ENCODE measurements around the gene NHSL2. TPM values are rescaled to one million over a fixed set of nuclear protein-coding genes. Genes with fewer than 3 reads are reported as not detected.
"Not testable (repeated sequence)": the region's sequence is repeated elsewhere in the genome, so short reads cannot be mapped to it uniquely, and the experiment has no call there.

NHSL2 gene
- polyA plus RNA-seq, 2 donors: 0.41 to 0.51 TPM

GRCh38 chrX:72143609-72143907 is 232.9 kb downstream of the NHSL2 start:
- Histone ChIP-seq H3K4me3 (ENCODE audit: low read depth in 1 of 2, low read length in 2 of 2) (no peak overlapping the region), H3K27me3 (ENCODE audit: control insufficient read depth in 1 of 2, insufficient read depth in 2 of 2, low read length in 2 of 2) (peaks cover 0 to 4% of the 10 kb centered on the region in 2 donors), H3K36me3 (ENCODE audit: control insufficient read depth in 2 of 2, insufficient read depth in 2 of 2, low read length in 1 of 2) (no peaks in the 10 kb centered on the region), H3K27ac (ENCODE audit: low read depth in 2 of 2, low read length in 1 of 2) (no peak overlapping the region), H3K4me1 (ENCODE audit: control insufficient read depth in 2 of 2, insufficient read depth in 2 of 2, low read length in 1 of 2) (no peaks in the 10 kb centered on the region), H3K9me3 (ENCODE audit: control insufficient read depth in 2 of 2, insufficient read depth in 1 of 2, low read depth in 1 of 2, low read length in 1 of 2) (no peaks in the 10 kb centered on the region)
- WGBS, 2 donors: 64 to 66% methylated on average over 2 of the region's 2 CpGs

- H3K9me3 ChIP-seq (ENCODE audit: control insufficient read depth in 2 of 2, insufficient read depth in 1 of 2, low read depth in 1 of 2, low read length in 1 of 2): no peaks in the 10 kb centered on the region
- peaks cover 0 to 4% of the 10 kb centered on the region in 2 donors for H3K27me3 ChIP-seq (ENCODE audit: control insufficient read depth in 1 of 2, insufficient read depth in 2 of 2, low read length in 2 of 2)
- no peak overlapping the region for H3K4me3 ChIP-seq (ENCODE audit: low read depth in 1 of 2, low read length in 2 of 2)
- H3K36me3 ChIP-seq (ENCODE audit: control insufficient read depth in 2 of 2, insufficient read depth in 2 of 2, low read length in 1 of 2): no peaks in the 10 kb centered on the region
- H3K4me1 ChIP-seq (ENCODE audit: control insufficient read depth in 2 of 2, insufficient read depth in 2 of 2, low read length in 1 of 2): no peaks in the 10 kb centered on the region
- WGBS, 2 donors: 37 to 43% methylated on average over 2 of the region's 2 CpGs
- H3K27ac ChIP-seq (ENCODE audit: low read depth in 2 of 2, low read length in 1 of 2): no peak overlapping the region
These were observed 234.5 kb downstream of the NHSL2 start for GRCh38 chrX:72145181-72145580.

GRCh38 chrX:72146527-72146926 is 235.9 kb downstream of the NHSL2 start:
- 54 to 86% methylated on average over 2 of the region's 2 CpGs for WGBS, 2 donors
- Histone ChIP-seq H3K36me3 (ENCODE audit: control insufficient read depth in 2 of 2, insufficient read depth in 2 of 2, low read length in 1 of 2) (no peaks in the 10 kb centered on the region), H3K27me3 (ENCODE audit: control insufficient read depth in 1 of 2, insufficient read depth in 2 of 2, low read length in 2 of 2) (peaks cover 0 to 4% of the 10 kb centered on the region in 2 donors), H3K9me3 (ENCODE audit: control insufficient read depth in 2 of 2, insufficient read depth in 1 of 2, low read depth in 1 of 2, low read length in 1 of 2) (no peaks in the 10 kb centered on the region), H3K27ac (ENCODE audit: low read depth in 2 of 2, low read length in 1 of 2) (no peak overlapping the region), H3K4me1 (ENCODE audit: control insufficient read depth in 2 of 2, insufficient read depth in 2 of 2, low read length in 1 of 2) (no peaks in the 10 kb centered on the region), H3K4me3 (ENCODE audit: low read depth in 1 of 2, low read length in 2 of 2) (no peak overlapping the region)

DNA sequence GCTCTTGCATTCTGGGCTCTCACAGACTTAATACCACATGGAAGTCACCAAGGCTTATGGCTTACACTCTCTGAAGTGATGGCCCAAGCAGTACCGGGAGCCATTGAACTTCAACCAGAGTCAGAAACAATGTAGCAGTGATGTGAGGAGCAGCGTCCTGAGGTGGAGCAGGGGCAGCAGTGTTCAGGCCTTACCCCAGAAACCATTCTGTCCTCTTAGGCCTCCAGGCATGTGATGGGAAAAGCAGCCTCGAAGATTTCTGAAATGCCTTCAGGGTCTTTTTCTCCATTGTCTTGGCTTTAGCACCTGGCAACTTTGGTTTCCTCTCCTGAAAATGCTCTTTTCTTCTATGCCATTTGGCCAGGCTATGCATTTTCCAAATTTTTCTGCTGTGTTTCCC is 248.1 kb downstream of the NHSL2 start:
- no peaks in the 10 kb centered on the region for H3K4me1 ChIP-seq (ENCODE audit: control insufficient read depth in 2 of 2, insufficient read depth in 2 of 2, low read length in 1 of 2)
- H3K27me3 ChIP-seq (ENCODE audit: control insufficient read depth in 1 of 2, insufficient read depth in 2 of 2, low read length in 2 of 2): peaks cover 0 to 3% of the 10 kb centered on the region in 2 donors
- no peak overlapping the region for H3K27ac ChIP-seq (ENCODE audit: low read depth in 2 of 2, low read length in 1 of 2)
- no peaks in the 10 kb centered on the region for H3K36me3 ChIP-seq (ENCODE audit: control insufficient read depth in 2 of 2, insufficient read depth in 2 of 2, low read length in 1 of 2)
- H3K9me3 ChIP-seq (ENCODE audit: control insufficient read depth in 2 of 2, insufficient read depth in 1 of 2, low read depth in 1 of 2, low read length in 1 of 2): peaks cover 0 to 2% of the 10 kb centered on the region in 2 donors
- no peak overlapping the region for H3K4me3 ChIP-seq (ENCODE audit: low read depth in 1 of 2, low read length in 2 of 2)
- WGBS, 2 donors: 83 to 86% methylated on average over 3 of the region's 3 CpGs

DNA sequence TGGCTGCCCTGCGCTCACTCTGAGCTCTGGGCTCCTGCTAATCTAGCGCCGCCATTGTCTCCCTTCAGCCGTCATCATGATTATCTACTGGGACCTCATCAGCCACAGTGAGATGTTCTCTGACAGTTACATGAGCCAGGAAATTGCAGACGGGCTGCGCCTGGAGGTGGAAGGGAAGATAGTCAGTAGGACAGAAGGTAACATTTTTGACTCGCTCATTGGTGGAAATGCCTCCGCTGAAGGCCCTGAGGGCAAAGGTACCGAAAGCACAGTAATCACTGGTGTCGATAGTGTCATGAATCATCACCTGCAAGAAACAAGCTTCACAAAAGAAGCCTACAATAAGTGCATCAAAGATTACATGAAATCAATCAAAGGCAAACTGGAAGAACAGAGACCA is 249.1 kb downstream of the NHSL2 start:
- no peaks in the 10 kb centered on the region for H3K4me1 ChIP-seq (ENCODE audit: control insufficient read depth in 2 of 2, insufficient read depth in 2 of 2, low read length in 1 of 2)
- H3K9me3 ChIP-seq (ENCODE audit: control insufficient read depth in 2 of 2, insufficient read depth in 1 of 2, low read depth in 1 of 2, low read length in 1 of 2): peaks cover 0 to 2% of the 10 kb centered on the region in 2 donors
- H3K27me3 ChIP-seq (ENCODE audit: control insufficient read depth in 1 of 2, insufficient read depth in 2 of 2, low read length in 2 of 2): peaks cover 0 to 3% of the 10 kb centered on the region in 2 donors
- no peak overlapping the region for H3K4me3 ChIP-seq (ENCODE audit: low read depth in 1 of 2, low read length in 2 of 2)
- no peaks in the 10 kb centered on the region for H3K36me3 ChIP-seq (ENCODE audit: control insufficient read depth in 2 of 2, insufficient read depth in 2 of 2, low read length in 1 of 2)
- no peak overlapping the region for H3K27ac ChIP-seq (ENCODE audit: low read depth in 2 of 2, low read length in 1 of 2)
- 74 to 82% methylated on average over 10 of the region's 10 CpGs for WGBS, 2 donors

DNA sequence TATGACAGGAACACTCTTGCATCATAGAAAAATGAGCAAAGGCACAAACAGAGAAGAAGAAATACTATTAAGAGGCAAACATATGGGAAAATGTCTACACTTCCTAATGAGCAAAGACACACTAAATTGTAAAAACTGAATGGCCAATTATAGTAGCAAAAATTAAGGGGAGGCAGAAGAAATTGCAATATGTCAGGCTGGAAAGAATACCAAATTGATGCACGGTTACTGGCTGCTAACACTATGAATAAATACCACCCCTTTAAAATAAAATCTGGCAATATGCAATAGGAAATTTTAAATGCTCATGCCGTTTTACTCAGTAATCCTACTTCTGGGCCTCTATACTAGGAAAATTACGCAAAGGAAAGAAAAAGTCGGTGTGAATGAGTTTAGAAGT is 254.9 kb downstream of the NHSL2 start:
- 65 to 70% methylated on average over 4 of the region's 4 CpGs for WGBS, 2 donors
- Histone ChIP-seq H3K9me3 (ENCODE audit: control insufficient read depth in 2 of 2, insufficient read depth in 1 of 2, low read depth in 1 of 2, low read length in 1 of 2) (no peaks in the 10 kb centered on the region), H3K27ac (ENCODE audit: low read depth in 2 of 2, low read length in 1 of 2) (no peak overlapping the region), H3K27me3 (ENCODE audit: control insufficient read depth in 1 of 2, insufficient read depth in 2 of 2, low read length in 2 of 2) (peaks cover 0 to 2% of the 10 kb centered on the region in 2 donors), H3K4me1 (ENCODE audit: control insufficient read depth in 2 of 2, insufficient read depth in 2 of 2, low read length in 1 of 2) (no peaks in the 10 kb centered on the region), H3K4me3 (ENCODE audit: low read depth in 1 of 2, low read length in 2 of 2) (no peak overlapping the region), H3K36me3 (ENCODE audit: control insufficient read depth in 2 of 2, insufficient read depth in 2 of 2, low read length in 1 of 2) (no peaks in the 10 kb centered on the region)

GRCh38 chrX:72169008-72169728 is 258.5 kb downstream of the NHSL2 start:
- H3K27ac ChIP-seq (ENCODE audit: low read depth in 2 of 2, low read length in 1 of 2): no peak overlapping the region
- no peaks in the 10 kb centered on the region for H3K4me1 ChIP-seq (ENCODE audit: control insufficient read depth in 2 of 2, insufficient read depth in 2 of 2, low read length in 1 of 2)
- 62 to 64% methylated on average over 6 of the region's 6 CpGs for WGBS, 2 donors
- H3K4me3 ChIP-seq (ENCODE audit: low read depth in 1 of 2, low read length in 2 of 2): no peak overlapping the region
- H3K9me3 ChIP-seq (ENCODE audit: control insufficient read depth in 2 of 2, insufficient read depth in 1 of 2, low read depth in 1 of 2, low read length in 1 of 2): no peaks in the 10 kb centered on the region
- H3K27me3 ChIP-seq (ENCODE audit: control insufficient read depth in 1 of 2, insufficient read depth in 2 of 2, low read length in 2 of 2): peaks cover 0 to 2% of the 10 kb centered on the region in 2 donors
- H3K36me3 ChIP-seq (ENCODE audit: control insufficient read depth in 2 of 2, insufficient read depth in 2 of 2, low read length in 1 of 2): no peaks in the 10 kb centered on the region

DNA sequence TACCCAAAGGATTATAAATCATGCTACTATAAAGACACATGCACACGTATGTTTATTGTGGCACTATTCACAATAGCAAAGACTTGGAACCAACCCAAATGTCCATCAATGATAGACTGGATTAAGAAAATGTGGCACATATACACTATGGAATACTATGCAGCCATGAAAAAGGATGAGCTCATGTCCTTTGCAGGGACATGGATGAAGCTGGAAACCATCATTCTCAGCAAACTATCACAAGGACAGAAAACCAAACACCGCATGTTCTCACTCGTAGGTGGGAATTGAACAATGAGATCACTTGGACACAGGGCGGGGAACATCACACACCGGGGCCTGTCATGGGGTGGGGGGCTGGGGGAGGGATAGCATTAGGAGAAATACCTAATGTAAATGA is 265.6 kb downstream of the NHSL2 start:
- not testable (repeated sequence) for H3K4me3 ChIP-seq (ENCODE audit: low read depth in 1 of 2, low read length in 2 of 2); H3K9me3 ChIP-seq (ENCODE audit: control insufficient read depth in 2 of 2, insufficient read depth in 1 of 2, low read depth in 1 of 2, low read length in 1 of 2)
- WGBS, 2 donors: 93 to 94% methylated on average over 3 to 4 of the region's 5 CpGs

DNA sequence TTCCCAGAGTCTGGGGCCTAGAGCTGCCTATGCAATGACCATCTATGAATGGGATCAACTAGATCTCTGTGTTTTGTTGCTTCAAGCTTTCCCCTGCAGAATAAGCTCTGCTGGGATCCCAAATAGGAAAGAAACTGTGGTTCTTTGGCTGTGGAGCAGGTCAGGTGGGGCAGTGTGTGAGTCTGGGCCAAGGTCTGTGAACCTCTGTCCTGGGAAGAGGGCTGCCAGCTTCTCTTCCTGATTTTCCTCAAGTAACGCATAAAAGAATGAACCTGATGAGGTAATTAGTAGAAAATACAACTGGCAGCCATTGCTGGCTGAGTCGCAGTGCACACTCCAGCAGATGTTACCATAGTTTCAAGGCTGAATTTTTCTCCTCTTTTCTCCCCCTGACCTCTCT is 266.3 kb downstream of the NHSL2 start:
- Histone ChIP-seq H3K27ac (ENCODE audit: low read depth in 2 of 2, low read length in 1 of 2) (no peak overlapping the region), H3K9me3 (ENCODE audit: control insufficient read depth in 2 of 2, insufficient read depth in 1 of 2, low read depth in 1 of 2, low read length in 1 of 2) (no peaks in the 10 kb centered on the region), H3K36me3 (ENCODE audit: control insufficient read depth in 2 of 2, insufficient read depth in 2 of 2, low read length in 1 of 2) (no peaks in the 10 kb centered on the region), H3K4me1 (ENCODE audit: control insufficient read depth in 2 of 2, insufficient read depth in 2 of 2, low read length in 1 of 2) (no peaks in the 10 kb centered on the region), H3K4me3 (ENCODE audit: low read depth in 1 of 2, low read length in 2 of 2) (no peak overlapping the region), H3K27me3 (ENCODE audit: control insufficient read depth in 1 of 2, insufficient read depth in 2 of 2, low read length in 2 of 2) (no peaks in the 10 kb centered on the region)
- 66 to 73% methylated on average over 2 of the region's 2 CpGs for WGBS, 2 donors

More for the DNA sequence above, 265.6 kb downstream of the NHSL2 start:
- not testable (repeated sequence) for H3K27me3 ChIP-seq (ENCODE audit: control insufficient read depth in 1 of 2, insufficient read depth in 2 of 2, low read length in 2 of 2); H3K27ac ChIP-seq (ENCODE audit: low read depth in 2 of 2, low read length in 1 of 2); H3K36me3 ChIP-seq (ENCODE audit: control insufficient read depth in 2 of 2, insufficient read depth in 2 of 2, low read length in 1 of 2); H3K4me1 ChIP-seq (ENCODE audit: control insufficient read depth in 2 of 2, insufficient read depth in 2 of 2, low read length in 1 of 2)

DNA sequence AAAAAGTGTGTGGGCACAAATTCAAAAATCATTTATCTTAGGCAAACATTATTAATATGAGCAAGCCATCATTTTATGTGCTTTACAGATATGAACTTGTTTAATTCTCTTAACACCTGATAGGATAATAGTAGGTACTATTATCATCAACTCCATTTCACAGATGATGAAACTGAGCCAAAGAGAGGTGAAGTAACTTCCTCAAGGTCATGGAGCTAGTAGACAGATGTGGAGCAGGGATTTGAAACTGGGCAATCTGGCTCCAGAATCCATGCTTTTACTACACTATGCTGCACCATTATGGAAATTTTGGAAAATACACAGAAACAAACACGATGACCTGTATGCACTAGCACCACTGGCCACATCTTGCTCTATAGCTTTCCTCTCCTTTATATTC is 269.9 kb downstream of the NHSL2 start:
- no peaks in the 10 kb centered on the region for H3K9me3 ChIP-seq (ENCODE audit: control insufficient read depth in 2 of 2, insufficient read depth in 1 of 2, low read depth in 1 of 2, low read length in 1 of 2)
- 24 to 48% methylated on average over 1 of the region's 1 CpG for WGBS, 2 donors
- no peak overlapping the region for H3K4me3 ChIP-seq (ENCODE audit: low read depth in 1 of 2, low read length in 2 of 2)
- H3K4me1 ChIP-seq (ENCODE audit: control insufficient read depth in 2 of 2, insufficient read depth in 2 of 2, low read length in 1 of 2): peaks cover 3% of the 10 kb centered on the region in 2 donors
- no peaks in the 10 kb centered on the region for H3K36me3 ChIP-seq (ENCODE audit: control insufficient read depth in 2 of 2, insufficient read depth in 2 of 2, low read length in 1 of 2)
- H3K27ac ChIP-seq (ENCODE audit: low read depth in 2 of 2, low read length in 1 of 2): no peak overlapping the region
- no peaks in the 10 kb centered on the region for H3K27me3 ChIP-seq (ENCODE audit: control insufficient read depth in 1 of 2, insufficient read depth in 2 of 2, low read length in 2 of 2)

Measured in esophagus (tissue), 2 donors.